Heart right ventricle (tissue), 16 donors: ENCODE results near the gene PPM1E. TPM values are rescaled to one million over a fixed set of nuclear protein-coding genes. Genes with fewer than 3 reads are reported as not detected.
"Not testable (repeated sequence)": the region's sequence is repeated elsewhere in the genome, so short reads cannot be mapped to it uniquely, and the experiment has no call there.

Source experiments
- ATAC-seq, 8 donors: fragments of 200-7000 bp; cut with Tn5 transposase; one replicate each; pipeline ENCODE4 v1.9.1; 2020; ENCODE audit warnings: mild to moderate bottlenecking in 8 of 8, moderate library complexity in 8 of 8, moderate number of reproducible peaks in 1 of 8
- DNase-seq, 2 donors: peaks; one replicate each; pipeline ENCODE4 v3.0.0-alpha.2; 2020
- H3K27ac ChIP-seq, 10 donors: fragments of 200-600 bp; sonication (generic) in 2 of 10; one replicate each; pipeline versions ENCODE4 v1.5.0 to v1.8.0; 2020 to 2022; ENCODE audit warnings: mild to moderate bottlenecking in 3 of 10
- H3K27me3 ChIP-seq, 7 donors: fragments of 200-600 bp; one replicate each; pipeline ENCODE4 v1.8.0; 2021 to 2022; ENCODE audit warnings: mild to moderate bottlenecking in 2 of 7
- H3K36me3 ChIP-seq, 9 donors: fragments of 200-600 bp; sonication (generic) in 1 of 9; one replicate each; pipeline versions ENCODE4 v1.5.0 to v1.8.0; 2020 to 2022; ENCODE audit warnings: mild to moderate bottlenecking in 2 of 9
- H3K4me1 ChIP-seq, 9 donors: fragments of 200-600 bp; sonication (generic) in 1 of 9; one replicate each; pipeline versions ENCODE4 v1.5.0 to v1.8.0; 2020 to 2022; ENCODE audit warnings: mild to moderate bottlenecking in 4 of 9
- H3K4me3 ChIP-seq, 10 donors: fragments of 200-600 bp; sonication (generic) in 2 of 10; one replicate each; pipeline versions ENCODE4 v1.5.0 to v1.8.0; 2020 to 2022; ENCODE audit warnings: mild to moderate bottlenecking in 7 of 10, moderate library complexity in 2 of 10
- H3K9me3 ChIP-seq, 11 donors: fragments of 200-600 bp in 10 of 11; sonication (generic) in 2 of 11; one replicate each; pipeline versions ENCODE4 v1.5.0 to v1.8.0; 2013 to 2022; ENCODE audit warnings: mild to moderate bottlenecking in 2 of 11, control low read depth in 1 of 11, moderate library complexity in 1 of 11
- CTCF ChIP-seq, 9 donors: fragments of 200-600 bp; sonication (generic) in 2 of 9; IDR thresholded peaks; one replicate each; pipeline versions ENCODE4 v1.5.0 to v1.8.0; 2021 to 2022; ENCODE audit warnings: antibody characterized with exemption in 9 of 9, mild to moderate bottlenecking in 5 of 9, moderate library complexity in 1 of 9
- WGBS, 2 donors: extraction: QIAGEN DNeasy Blood & Tissue Kit; methylation state at CpG; one replicate each; pipeline ENCODE4 v1.1.7; 2013; ENCODE audit warnings: inconsistent platforms in 1 of 2; 5-methylcytosine and 5-hydroxymethylcytosine counted together
- intact Hi-C, 10 donors: fragments of 100-400 bp; cut with DNase I; formaldehyde crosslinking; loops; one replicate each; pipeline versions ENCODE4 v1.11.1 to v1.14.2; 2022
- polyA plus RNA-seq, 2 donors: library from polyadenylated mRNA; stranded (reverse); fragments of 200-250 nt; gene quantifications; one replicate each; pipeline ENCODE4 v1.2.3, GENCODE V29; 2013
- total RNA-seq, 10 donors: library from RNA; stranded (reverse); fragmentation: NEBNext Ultra II Directional in 3 of 10; extraction: Animal tissue kit (Norgen Biotek cat#: 25700) in 3 of 10; gene quantifications; one replicate each; pipeline versions ENCODE4 v1.2.1 to v1.2.4, GENCODE V29; 2021 to 2023
- donor health status: Arrhythmogenic right ventricular cardiomyopathy.
- donor health status: ischemic (EF 13 %, LVEDD 7.1; RV severe dilation, severe dysfunction).
- donor health status: healthy with polysubstance abuse.
- donor health status: DM: no; HTN: yes; CAD: no.
- donor health status: DM: no; HTN: no; CAD: no.
- donor health status: ischemic (EF 25% LVEDD 6.9; RV normal size, moderate dysfunction).
- donor health status: ischemic (EF 25% LVEDD 5.7; RV mildly dilated, moderate dysfunction).
- donor health status: healthy.
- donor health status: DM: yes; HTN: yes; CAD: no.
- donor health status: Ischemic cardiomyopathy.
- donor health status: ischemic (EF 35%, LVEDD 5.7; RV mildly dilated, moderate dysfunction).
- donor health status: nonischemic (EF 11% LVEDD 7.7; RV severe dilation, severe dysfunction).
- donor health status: DM: yes; HTN: yes; CAD: no.
- donor health status: PGD.
- donor health status: ischemic (EF 29% LVEDD 5.4; RV normal size, mild dysfunction).
- donor health status: nonischemic (EF 23%, LVEDD 6.1; RV moderate dilation, normal function).

The PPM1E gene
- total and polyA plus RNA-seq, 12 donors, result 0.14 to 3.1 (median 0.41) TPM

DNA sequence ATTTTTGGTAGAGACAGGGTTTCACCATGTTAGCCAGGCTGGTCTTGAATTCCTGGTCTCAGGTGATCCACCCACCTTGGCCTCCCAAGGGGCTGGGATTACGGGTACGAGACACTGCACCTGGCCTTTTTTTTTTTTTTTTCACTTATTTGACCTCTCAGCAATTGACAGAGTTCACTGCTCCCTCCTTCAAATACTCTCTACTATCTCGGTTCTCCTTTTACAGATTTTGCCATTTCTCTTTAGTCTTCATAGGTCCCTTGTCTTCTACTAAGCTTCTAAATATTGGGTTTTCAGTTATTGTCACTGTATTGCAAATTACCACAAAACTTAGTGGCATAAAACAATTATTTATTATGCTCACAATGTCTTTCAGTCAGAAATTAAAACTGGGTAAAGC lies 191.8 kb downstream of the PPM1E start:
- no peak overlapping the region for H3K27ac ChIP-seq
- no peaks in the 10 kb centered on the region for H3K36me3 ChIP-seq
- DNase-seq, result no peak
- no peaks in the 10 kb centered on the region for H3K4me1 ChIP-seq
- ATAC-seq, result no peak
- intact Hi-C loops, result no loop called here
- peaks cover 0 to 5% (median 0%) of the 10 kb centered on the region in 7 donors for H3K27me3 ChIP-seq
- no peak for TF ChIP-seq CTCF (IDR thresholded peaks at IDR 0.05)
- H3K9me3 ChIP-seq, result peaks cover 0 to 39% (median 24%) of the 10 kb centered on the region in 11 donors
- H3K4me3 ChIP-seq, result no peak overlapping the region
- 81 to 96% methylated on average over 3 of the region's 3 CpGs for WGBS, 2 donors

DNA sequence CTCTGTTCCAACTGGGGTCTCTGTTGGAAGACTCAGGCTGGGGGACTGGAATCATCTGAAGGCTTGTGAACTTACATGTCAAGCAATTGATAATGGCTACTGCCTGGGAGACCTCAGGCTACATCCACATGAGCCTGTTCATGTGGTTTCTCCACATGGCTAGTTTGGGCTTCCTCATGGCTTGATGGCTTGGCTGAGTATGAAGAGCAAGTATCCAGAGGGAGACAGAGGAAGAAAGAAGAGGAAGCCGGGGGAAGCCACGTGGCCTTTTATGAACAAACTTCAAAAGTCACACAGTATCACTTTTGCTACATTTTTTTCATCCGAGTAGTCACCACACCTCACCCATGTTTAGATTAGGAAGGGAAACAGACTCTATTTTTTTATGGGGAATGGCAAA lies 192.2 kb downstream of the PPM1E start:
- ATAC-seq (no peak), DNase-seq (no peak)
- TF ChIP-seq CTCF (IDR thresholded peaks at IDR 0.05), result no peak
- peaks cover 0 to 40% (median 24%) of the 10 kb centered on the region in 11 donors for H3K9me3 ChIP-seq
- WGBS, 2 donors, result 59 to 90% methylated on average over 3 of the region's 3 CpGs
- intact Hi-C loops, result no loop called here
- H3K4me3 ChIP-seq, result no peak overlapping the region
- H3K4me1 ChIP-seq, result no peaks in the 10 kb centered on the region
- H3K27me3 ChIP-seq, result peaks cover 0 to 5% (median 0%) of the 10 kb centered on the region in 7 donors
- no peaks in the 10 kb centered on the region for H3K36me3 ChIP-seq
- H3K27ac ChIP-seq, result no peak overlapping the region

DNA sequence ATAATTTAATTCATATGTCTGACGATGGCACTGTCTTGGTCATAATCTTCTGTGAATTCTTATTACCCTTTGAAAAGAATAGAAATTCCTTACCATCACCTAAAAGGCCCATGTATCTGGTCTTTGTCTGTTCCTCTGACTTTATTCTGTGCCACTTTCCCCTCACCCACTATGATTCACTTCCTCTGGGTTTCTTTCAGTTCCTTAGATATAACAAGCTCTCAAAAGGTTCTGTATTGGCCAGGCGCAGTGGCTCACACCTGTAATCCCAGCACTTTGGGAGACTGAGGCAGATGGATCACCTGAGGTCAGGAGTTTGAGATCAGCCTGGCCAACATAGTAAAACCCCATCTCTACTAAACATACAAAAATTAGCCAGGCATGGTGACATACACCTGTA lies 198.7 kb downstream of the PPM1E start:
- not testable (repeated sequence) for DNase-seq, H3K4me1 ChIP-seq, H3K27me3 ChIP-seq, ATAC-seq, H3K27ac ChIP-seq, H3K4me3 ChIP-seq, H3K36me3 ChIP-seq
- H3K9me3 ChIP-seq, result peaks cover 0 to 30% (median 19%) of the 10 kb centered on the region in 11 donors
- WGBS, 2 donors, result 83 to 86% methylated on average over 2 of the region's 2 CpGs
- intact Hi-C loops, result loop anchor here in 1 of 10 donors (10.0 kb wide), 1 partner anchor 60 kb away; no protein-coding TSS in a partner anchor

DNA sequence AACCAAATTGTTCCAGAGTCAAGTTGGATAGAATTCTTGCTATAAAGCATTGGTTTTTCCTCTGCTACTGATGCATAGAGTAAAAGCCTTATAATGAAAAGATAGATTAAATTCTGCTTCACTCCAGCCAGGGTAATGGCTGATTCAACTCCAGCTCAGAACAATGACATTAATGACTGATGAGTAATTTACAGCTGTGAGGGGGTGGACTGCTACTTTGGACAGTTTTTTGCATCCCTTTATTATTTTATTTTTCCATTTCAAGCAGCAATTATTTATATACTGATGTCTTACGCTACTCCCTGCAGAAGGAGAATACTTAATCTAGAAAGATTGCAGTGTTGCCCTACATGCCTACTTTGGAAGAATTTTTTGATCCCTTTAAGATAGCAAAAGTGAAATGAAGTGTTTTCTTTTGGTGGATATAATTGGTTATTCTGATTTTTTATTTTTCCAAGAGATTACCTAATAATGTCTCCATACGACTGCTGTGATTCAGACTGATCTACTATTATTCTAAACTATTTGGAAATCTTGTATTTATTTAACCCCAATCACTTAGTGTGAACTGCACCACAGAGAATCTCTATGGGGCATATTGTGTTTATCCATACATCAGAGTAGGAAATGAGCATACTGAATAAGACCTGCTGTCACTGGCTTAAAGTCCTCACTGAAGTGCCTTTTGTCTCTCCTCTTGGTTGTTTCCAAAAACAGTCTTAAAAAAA lies 201.5 kb downstream of the PPM1E start:
- intact Hi-C loops, result loop anchor here in 1 of 10 donors (10.0 kb wide), 1 partner anchor 62 kb away; no protein-coding TSS in a partner anchor
- H3K4me3 ChIP-seq, result no peak overlapping the region
- no peak for TF ChIP-seq CTCF (IDR thresholded peaks at IDR 0.05)

GRCh38 chr17:58957725-58958073 lies 202.0 kb downstream of the PPM1E start:
- 96 to 100% methylated on average over 1 of the region's 1 CpG for WGBS, 2 donors
- not testable (repeated sequence) for H3K27me3 ChIP-seq, H3K36me3 ChIP-seq, DNase-seq, H3K27ac ChIP-seq, H3K4me1 ChIP-seq, H3K4me3 ChIP-seq, H3K9me3 ChIP-seq, ATAC-seq
- intact Hi-C loops, result loop anchor here in 1 of 10 donors (10.0 kb wide), 1 partner anchor 63 kb away; no protein-coding TSS in a partner anchor

More for the DNA sequence above, 201.5 kb downstream of the PPM1E start:
- H3K36me3 ChIP-seq, result no peaks in the 10 kb centered on the region
- no peak overlapping the region for H3K27ac ChIP-seq
- no peaks in the 10 kb centered on the region for H3K27me3 ChIP-seq
- no peaks in the 10 kb centered on the region for H3K4me1 ChIP-seq
- WGBS, 2 donors, result 76 to 79% methylated on average over 2 of the region's 2 CpGs
- H3K9me3 ChIP-seq, result peaks cover 0 to 3% (median 0%) of the 10 kb centered on the region in 11 donors
- DNase-seq, result no peak
- no peak for ATAC-seq
